Loucy (cell line): Measurements from ENCODE around the gene PORCN.

Source experiments
- H2AFZ ChIP-seq: fragments of 200-600 bp; sonication (generic); 2 replicates; pipeline ENCODE4 v1.6.0; 2016; ENCODE audit warnings: antibody characterized with exemption, mild to moderate bottlenecking, low read length, moderate library complexity
- H3F3A ChIP-seq: fragments of 200-600 bp; 2 replicates; pipeline ENCODE4 v1.6.0; 2016; ENCODE audit warnings: antibody characterized with exemption, low read depth, mild to moderate bottlenecking
- H3K27me3 ChIP-seq: fragments of 200-600 bp; sonication (generic); 2 replicates; pipeline ENCODE4 v1.6.1; 2014; ENCODE audit warnings: low read length, mild to moderate bottlenecking; ENCODE audit not compliant: insufficient read depth, poor library complexity, severe bottlenecking
- H3K36me3 ChIP-seq: fragments of 200-600 bp; sonication (generic); 2 replicates; pipeline ENCODE4 v1.6.1; 2016; ENCODE audit warnings: low read length; ENCODE audit not compliant: insufficient read depth
- H3K4me1 ChIP-seq: fragments of 200-600 bp; sonication (generic); 2 replicates; pipeline ENCODE4 v1.5.1; 2014; ENCODE audit warnings: low read length, mild to moderate bottlenecking; ENCODE audit not compliant: insufficient read depth, poor library complexity, severe bottlenecking
- H3K4me2 ChIP-seq: fragments of 200-600 bp; sonication (generic); 2 replicates; pipeline ENCODE4 v1.6.0; 2014; ENCODE audit warnings: antibody characterized with exemption, low read length, low read depth, mild to moderate bottlenecking; ENCODE audit not compliant: poor library complexity, severe bottlenecking
- H3K4me3 ChIP-seq: fragments of 200-600 bp; sonication (generic); 2 replicates; pipeline ENCODE4 v1.5.1; 2014; ENCODE audit warnings: low read length, mild to moderate bottlenecking, mixed read lengths; ENCODE audit not compliant: poor library complexity, severe bottlenecking
- H3K79me2 ChIP-seq: fragments of 200-600 bp; sonication (generic); 2 replicates; pipeline ENCODE4 v1.6.1; 2014; ENCODE audit warnings: low read length; ENCODE audit not compliant: insufficient read depth
- H3K9ac ChIP-seq: fragments of 200-600 bp; sonication (generic); 2 replicates; pipeline ENCODE4 v1.6.0; 2014; ENCODE audit warnings: mild to moderate bottlenecking, low read depth, low read length, moderate library complexity; ENCODE audit not compliant: poor library complexity, severe bottlenecking
- H3K9me2 ChIP-seq: fragments of 200-600 bp; sonication (generic); replicated peaks from 2 replicates; pipeline ENCODE4 v1.6.1; 2016; ENCODE audit warnings: low read depth, low read length, mixed read lengths
- H3K9me3 ChIP-seq: fragments of 200-600 bp; sonication (generic); 2 replicates; pipeline ENCODE4 v1.6.1; 2014; ENCODE audit warnings: mild to moderate bottlenecking, antibody characterized with exemption, low read length, low read depth; ENCODE audit not compliant: insufficient read depth
- H4K20me1 ChIP-seq: fragments of 200-600 bp; sonication (generic); 2 replicates; pipeline ENCODE4 v1.6.0; 2014; ENCODE audit warnings: antibody characterized with exemption, low read length, mild to moderate bottlenecking; ENCODE audit not compliant: insufficient read depth, poor library complexity, severe bottlenecking
- CTCF ChIP-seq: fragments of 200-600 bp; sonication (generic); conservative IDR thresholded peaks from 2 replicates; pipeline ENCODE4 v1.5.1; 2014; ENCODE audit warnings: mild to moderate bottlenecking, antibody characterized with exemption, low read length
- EZH2phosphoT487 ChIP-seq: fragments of 200-600 bp; IDR thresholded peaks from 2 replicates; pipeline ENCODE4 v1.6.1; 2018; ENCODE audit warnings: antibody characterized with exemption, mild to moderate bottlenecking, moderate library complexity, borderline replicate concordance

The PORCN gene

GRCh38 chrX:48482526-48482925 is 26.3 kb upstream of the PORCN start:
- TF ChIP-seq EZH2phosphoT487 = no peak
- TF ChIP-seq CTCF = no peak
- H3K4me3 ChIP-seq = no peak overlapping the region
- H3K9ac ChIP-seq = no peak overlapping the region
- no peaks in the 10 kb centered on the region for H3K9me2 ChIP-seq
- H3F3A ChIP-seq = no peaks in the 10 kb centered on the region
- no peak overlapping the region for H3K4me2 ChIP-seq
- H3K9me3 ChIP-seq = no peaks in the 10 kb centered on the region
- peaks cover 2% of the 10 kb centered on the region for H3K4me1 ChIP-seq
- H2AFZ ChIP-seq = no peak overlapping the region
- H4K20me1 ChIP-seq = no peaks in the 10 kb centered on the region
- H3K27me3 ChIP-seq = no peaks in the 10 kb centered on the region
- peaks cover 17% of the 10 kb centered on the region for H3K79me2 ChIP-seq
- H3K36me3 ChIP-seq = peaks cover 19% of the 10 kb centered on the region; the same call in 1 of the 2 replicates

- Histone ChIP-seq H3K4me3 (no peak overlapping the region), H3K4me1 (no peaks in the 10 kb centered on the region), H3K9ac (no peak overlapping the region), H4K20me1 (no peaks in the 10 kb centered on the region), H3F3A (no peaks in the 10 kb centered on the region), H3K36me3 (peaks cover 13% of the 10 kb centered on the region; the same call in 1 of the 2 replicates), H3K4me2 (no peak overlapping the region), H3K79me2 (no peaks in the 10 kb centered on the region), H2AFZ (no peak overlapping the region), H3K27me3 (no peaks in the 10 kb centered on the region), H3K9me2 (no peaks in the 10 kb centered on the region), H3K9me3 (no peaks in the 10 kb centered on the region)
- TF ChIP-seq EZH2phosphoT487 (no peak), CTCF (no peak)
These were observed 21.4 kb upstream of the PORCN start for GRCh38 chrX:48487362-48487798.

DNA sequence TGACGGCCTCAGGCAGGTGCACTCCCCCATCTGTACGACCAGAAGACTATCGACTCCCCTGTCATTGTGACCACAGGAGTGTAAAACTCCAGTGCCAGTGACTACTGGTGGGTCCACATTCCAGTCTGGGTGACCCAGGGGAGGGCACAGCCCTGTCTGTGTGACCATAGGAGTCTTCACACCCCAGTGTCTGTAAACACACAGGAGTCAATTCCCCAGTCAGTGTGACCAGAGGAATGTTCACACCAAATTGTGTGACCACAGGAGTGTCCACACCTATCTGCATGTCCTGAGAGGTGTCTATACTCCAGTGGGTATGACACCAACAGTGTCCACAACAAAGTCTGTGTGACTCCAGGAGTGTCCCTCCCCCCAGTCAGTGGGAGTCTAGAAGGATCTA is 20.8 kb upstream of the PORCN start:
- no peak overlapping the region for H3K4me3 ChIP-seq
- H3K4me2 ChIP-seq = no peak overlapping the region
- TF ChIP-seq CTCF (no peak), EZH2phosphoT487 (no peak)
- peaks cover 7% of the 10 kb centered on the region; the same call in 1 of the 2 replicates for H3K36me3 ChIP-seq
- H3F3A ChIP-seq = no peaks in the 10 kb centered on the region
- H3K9ac ChIP-seq = no peak overlapping the region
- H3K27me3 ChIP-seq = no peaks in the 10 kb centered on the region
- no peak overlapping the region for H2AFZ ChIP-seq
- H3K9me3 ChIP-seq = no peaks in the 10 kb centered on the region
- H3K79me2 ChIP-seq = no peaks in the 10 kb centered on the region
- H4K20me1 ChIP-seq = no peaks in the 10 kb centered on the region
- H3K9me2 ChIP-seq = no peaks in the 10 kb centered on the region
- no peaks in the 10 kb centered on the region for H3K4me1 ChIP-seq
